DMS 273 treated with DMSO at 0.1 percent for 48 hours (cell line): ENCODE measurements around the gene PPP2R3B.
"Not testable (repeated sequence)": the region's sequence is repeated elsewhere in the genome, so short reads cannot be mapped to it uniquely, and the experiment has no call there.

Experiments used
- DNase-seq: peaks from one replicate; lab custom pipeline; 2025; lab: John Stamatoyannopoulos, UW

Gene PPP2R3B

GRCh38 chrX:319579-320125, 67.1 kb downstream of the PPP2R3B start:
- no peak for DNase-seq

GRCh38 chrX:318739-319578, 67.7 kb downstream of the PPP2R3B start, which contains the start of gene GTPBP6:
Gene GTPBP6 (minus strand): TSS chrX:318796. CDS start chrX:318787, 9 bp downstream.
- no peak for DNase-seq

- DNase-seq = no peak
These were observed 68.5 kb downstream of the PPP2R3B start for GRCh38 chrX:318068-318738.

- no peak for DNase-seq
These were observed 69.2 kb downstream of the PPP2R3B start for GRCh38 chrX:317424-318067.

GRCh38 chrX:316351-317325, 70.1 kb downstream of the PPP2R3B start:
- no peak for DNase-seq

- no peak for DNase-seq
These were observed 71.7 kb downstream of the PPP2R3B start for GRCh38 chrX:314781-315595.

GRCh38 chrX:314049-314448, 72.7 kb downstream of the PPP2R3B start:
- DNase-seq = no peak

- no peak for DNase-seq
These were observed 73.2 kb downstream of the PPP2R3B start for GRCh38 chrX:313546-313945.

- no peak for DNase-seq
These were observed 73.9 kb downstream of the PPP2R3B start for GRCh38 chrX:312621-313331.

- no peak for DNase-seq
These were observed 75.3 kb downstream of the PPP2R3B start for GRCh38 chrX:311156-312129.

GRCh38 chrX:310621-311155, 76.0 kb downstream of the PPP2R3B start:
- DNase-seq = no peak

- no peak for DNase-seq
These were observed 77.7 kb downstream of the PPP2R3B start for GRCh38 chrX:308821-309520.

- DNase-seq = no peak
These were observed 79.2 kb downstream of the PPP2R3B start for GRCh38 chrX:307261-308111.

GRCh38 chrX:306614-307251, 80.0 kb downstream of the PPP2R3B start:
- not testable (repeated sequence) for DNase-seq

- DNase-seq = not testable (repeated sequence)
These were observed 80.7 kb downstream of the PPP2R3B start for GRCh38 chrX:305781-306613.
